Activated T-cell treated with anti-CD3 and anti-CD28 coated beads for 24 hours (primary cell): ENCODE data around the gene LAMC1.

Experiments used
- DNase-seq: peaks from one replicate; pipeline ENCODE4 v3.0.0-alpha.2; 2020; ENCODE audit warnings: low read depth

LAMC1 gene

DNA sequence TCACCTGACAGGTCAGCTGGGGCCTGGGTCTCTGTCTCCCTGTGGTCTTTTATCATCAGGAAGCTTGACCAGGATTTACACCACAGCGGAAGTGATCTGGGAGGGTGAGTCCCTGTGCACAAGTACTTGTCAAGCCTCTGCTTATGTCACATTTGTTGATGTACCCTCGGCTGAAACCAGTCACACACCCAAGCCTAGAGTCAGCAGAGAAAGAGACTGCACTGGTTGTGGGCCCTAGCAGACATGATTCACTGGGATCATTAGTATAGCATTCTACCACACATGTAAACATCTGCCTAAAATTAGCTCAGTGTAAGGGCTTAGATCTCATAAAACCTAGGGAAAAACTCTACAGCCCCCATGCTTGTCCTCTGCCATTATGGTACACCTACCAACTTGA is 83.5 kb downstream of the LAMC1 start:
- DNase-seq: no peak

DNA sequence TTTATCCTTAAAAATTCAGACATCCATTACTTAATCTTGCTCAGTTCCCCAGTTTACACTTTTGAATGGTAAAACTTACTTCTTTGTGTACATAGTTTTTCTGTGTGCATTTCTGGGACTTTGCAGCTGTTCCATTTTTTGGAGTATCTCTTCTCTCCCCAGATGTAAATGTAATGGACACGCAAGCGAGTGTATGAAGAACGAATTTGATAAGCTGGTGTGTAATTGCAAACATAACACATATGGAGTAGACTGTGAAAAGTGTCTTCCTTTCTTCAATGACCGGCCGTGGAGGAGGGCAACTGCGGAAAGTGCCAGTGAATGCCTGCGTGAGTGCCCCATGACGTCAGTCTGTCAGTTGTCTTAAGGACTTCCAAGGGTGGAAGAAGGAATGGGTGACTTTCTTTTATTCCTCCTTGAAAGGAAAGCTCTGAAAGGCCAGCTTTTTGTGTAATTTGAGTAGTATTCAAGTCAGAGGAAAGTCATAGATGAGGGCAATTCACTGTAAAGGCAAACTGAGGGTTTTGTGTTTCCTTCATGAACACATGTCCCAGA is 87.2 kb downstream of the LAMC1 start:
- DNase-seq: no peak

- DNase-seq: no peak
Measured at GRCh38 chr1:183114441-183114840, 91.2 kb downstream of the LAMC1 start.

DNA sequence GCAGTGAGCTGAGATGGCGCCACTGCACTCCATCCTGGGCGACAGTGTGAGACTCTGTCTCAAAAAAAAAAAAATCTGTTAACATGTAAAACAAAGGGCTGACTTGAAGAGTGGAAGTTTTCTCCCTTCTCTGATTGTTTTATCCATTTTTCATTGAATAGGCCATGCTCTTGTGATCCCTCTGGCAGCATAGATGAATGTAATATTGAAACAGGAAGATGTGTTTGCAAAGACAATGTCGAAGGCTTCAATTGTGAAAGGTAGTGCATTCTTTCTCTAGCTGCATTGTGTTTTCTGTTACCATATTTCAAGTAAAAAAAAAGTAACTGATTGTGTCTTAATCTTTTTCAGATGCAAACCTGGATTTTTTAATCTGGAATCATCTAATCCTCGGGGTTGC is 93.2 kb downstream of the LAMC1 start:
- DNase-seq: no peak

DNA sequence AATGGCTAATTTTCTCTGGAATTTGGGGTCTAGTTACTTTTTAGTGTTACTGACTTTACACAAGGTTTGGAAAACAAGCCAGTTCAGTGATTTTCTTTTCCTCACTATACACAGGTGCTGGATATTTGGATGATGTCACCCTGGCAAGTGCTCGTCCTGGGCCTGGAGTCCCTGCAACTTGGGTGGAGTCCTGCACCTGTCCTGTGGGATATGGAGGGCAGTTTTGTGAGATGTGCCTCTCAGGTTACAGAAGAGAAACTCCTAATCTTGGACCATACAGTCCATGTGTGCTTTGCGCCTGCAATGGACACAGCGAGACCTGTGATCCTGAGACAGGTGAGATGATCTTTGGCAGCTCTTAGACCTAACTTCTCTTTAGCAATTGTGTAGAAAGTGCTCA is 98.4 kb downstream of the LAMC1 start:
- no peak for DNase-seq

DNA sequence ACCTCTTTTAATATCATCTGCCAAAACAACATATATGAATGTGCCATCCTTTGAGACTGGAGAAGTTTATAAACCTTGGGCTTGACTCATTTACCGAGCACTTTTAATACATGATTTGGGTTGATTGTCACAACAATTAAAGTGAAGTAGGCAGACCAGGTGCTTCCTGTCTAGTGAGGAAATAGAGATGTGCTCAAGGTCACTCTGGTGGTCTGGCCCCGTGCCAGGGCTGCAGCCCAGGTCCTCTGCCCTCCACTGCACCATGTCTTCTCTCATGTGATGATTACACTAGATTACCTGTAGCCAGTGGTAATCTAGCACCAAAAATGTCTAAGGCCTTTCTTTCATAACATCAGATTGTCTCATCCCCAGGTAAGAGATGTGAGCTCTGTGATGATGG is 101.0 kb downstream of the LAMC1 start:
- no peak for DNase-seq

- no peak for DNase-seq
Measured at GRCh38 chr1:183125279-183125999, 102.2 kb downstream of the LAMC1 start.

GRCh38 chr1:183126000-183126366 is 102.8 kb downstream of the LAMC1 start:
- no peak for DNase-seq

- no peak for DNase-seq
Measured at GRCh38 chr1:183126528-183126927, 103.3 kb downstream of the LAMC1 start.

DNA sequence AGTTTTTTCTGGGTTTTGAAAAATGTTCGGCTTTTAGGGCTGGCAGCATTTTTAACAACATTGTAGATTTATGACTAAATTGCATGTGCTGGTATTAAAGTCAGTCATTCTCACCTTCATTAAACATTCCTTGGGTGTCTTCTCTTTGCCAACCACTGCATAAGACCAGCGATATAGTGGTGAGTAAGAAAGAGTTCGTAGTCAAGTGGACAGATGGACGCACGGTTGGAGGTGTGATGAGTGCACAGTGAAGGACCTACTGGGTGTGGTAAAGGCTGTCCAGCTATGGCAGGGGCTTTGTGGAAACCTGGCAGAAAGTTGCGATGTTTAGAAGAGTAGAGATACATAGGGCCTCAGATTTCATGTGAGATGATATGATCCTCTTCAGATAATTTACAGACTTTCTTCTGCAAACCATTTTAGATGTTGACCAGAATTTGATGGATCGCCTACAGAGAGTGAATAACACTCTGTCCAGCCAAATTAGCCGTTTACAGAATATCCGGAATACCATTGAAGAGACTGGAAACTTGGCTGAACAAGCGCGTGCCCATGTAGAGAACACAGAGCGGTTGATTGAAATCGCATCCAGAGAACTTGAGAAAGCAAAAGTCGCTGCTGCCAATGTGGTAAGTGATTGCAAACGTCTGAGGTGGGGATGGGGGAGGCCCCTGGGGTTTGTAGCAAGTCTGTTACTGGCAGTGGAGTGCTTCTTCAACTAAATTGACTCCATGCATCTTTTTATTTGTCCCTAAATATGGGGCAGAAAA is 106.9 kb downstream of the LAMC1 start:
- no peak for DNase-seq

- DNase-seq: no peak
Measured at GRCh38 chr1:183131166-183131565, 107.9 kb downstream of the LAMC1 start.

DNA sequence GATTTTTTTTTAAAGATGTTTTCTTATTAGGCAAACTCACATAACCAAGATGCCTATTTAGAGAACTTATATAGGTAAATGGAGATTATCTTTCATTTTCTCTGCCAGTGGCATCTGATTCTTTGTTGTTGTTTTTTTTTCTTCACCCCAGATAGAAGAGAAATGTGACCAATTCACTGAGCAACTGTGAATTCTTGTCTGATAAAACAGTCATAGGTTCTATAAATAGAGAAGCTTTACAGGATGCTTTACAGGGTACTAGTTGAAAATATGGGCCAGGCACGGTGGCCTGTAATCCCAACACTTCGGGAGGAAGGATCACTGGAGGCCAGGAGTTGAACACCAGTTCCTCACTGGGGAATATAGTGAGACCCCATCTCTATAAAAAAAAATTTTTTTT is 112.1 kb downstream of the LAMC1 start:
- no peak for DNase-seq

DNA sequence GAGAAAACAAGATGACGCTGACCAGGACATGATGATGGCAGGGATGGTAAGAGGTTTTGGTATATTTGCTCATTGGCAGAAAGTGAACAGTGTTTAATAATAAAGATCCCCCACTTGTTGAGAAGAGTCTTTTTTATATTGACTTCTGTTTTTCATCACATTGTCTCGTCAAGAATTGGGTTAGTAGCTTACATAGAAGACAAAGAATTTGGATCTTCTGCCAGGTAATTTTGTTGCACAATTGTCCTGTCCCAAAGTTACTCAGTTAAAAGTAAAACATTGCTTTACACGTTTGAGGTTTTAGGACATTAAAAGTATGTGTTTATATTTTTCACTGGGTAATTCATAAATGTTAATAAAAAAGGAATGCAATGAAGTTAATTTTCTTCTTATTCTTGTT is 114.6 kb downstream of the LAMC1 start:
- no peak for DNase-seq

DNA sequence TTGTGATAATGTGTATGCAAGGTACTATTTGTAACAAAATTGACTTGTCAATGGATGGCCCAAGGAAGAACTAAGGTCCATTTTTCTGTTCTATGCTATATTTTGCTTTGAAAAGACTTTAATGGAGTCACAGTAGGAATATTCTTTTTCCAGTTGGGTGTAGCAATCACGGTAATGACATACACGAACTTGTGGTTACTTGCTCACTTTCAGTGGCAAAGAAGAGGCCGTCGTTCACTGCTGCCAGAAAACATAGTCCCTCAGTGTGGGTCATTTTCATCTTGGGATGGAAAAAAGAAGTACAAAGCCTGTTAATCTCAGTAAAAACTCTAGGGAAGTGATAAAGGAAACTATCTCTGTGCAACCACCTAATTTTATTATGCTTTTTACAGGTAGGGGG is 115.1 kb downstream of the LAMC1 start:
- DNase-seq: no peak

DNA sequence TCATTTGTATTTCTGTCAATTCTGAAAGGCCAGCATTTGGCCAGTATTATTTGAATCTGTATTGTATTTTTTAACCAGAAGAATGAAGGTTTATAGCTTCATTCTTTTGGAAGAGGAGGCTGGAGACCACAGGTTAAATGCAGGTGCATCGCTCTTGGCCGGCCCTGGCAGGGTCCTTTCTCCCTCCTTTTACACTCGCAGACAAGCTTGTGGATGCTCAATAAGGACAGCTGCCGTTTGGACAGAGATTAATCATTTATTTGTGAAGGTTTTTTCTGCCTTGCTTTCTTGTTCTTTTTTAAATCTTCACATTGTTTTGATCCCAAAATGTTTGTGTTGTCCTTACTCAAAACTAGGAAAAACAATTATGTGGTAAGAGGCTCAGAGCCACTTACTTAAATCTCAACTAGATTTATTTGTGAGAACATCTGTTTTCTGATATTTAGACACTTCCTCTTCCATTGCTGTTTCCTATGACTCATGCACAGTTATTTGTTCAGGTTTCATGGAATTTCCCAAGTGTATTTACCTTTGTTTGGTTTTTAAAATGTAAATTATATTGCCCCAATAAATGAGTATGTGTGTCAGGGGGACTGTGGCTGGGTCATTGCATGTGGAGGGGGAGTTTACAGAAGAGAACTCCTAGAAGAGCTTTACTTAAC is 116.2 kb downstream of the LAMC1 start:
- no peak for DNase-seq

DNA sequence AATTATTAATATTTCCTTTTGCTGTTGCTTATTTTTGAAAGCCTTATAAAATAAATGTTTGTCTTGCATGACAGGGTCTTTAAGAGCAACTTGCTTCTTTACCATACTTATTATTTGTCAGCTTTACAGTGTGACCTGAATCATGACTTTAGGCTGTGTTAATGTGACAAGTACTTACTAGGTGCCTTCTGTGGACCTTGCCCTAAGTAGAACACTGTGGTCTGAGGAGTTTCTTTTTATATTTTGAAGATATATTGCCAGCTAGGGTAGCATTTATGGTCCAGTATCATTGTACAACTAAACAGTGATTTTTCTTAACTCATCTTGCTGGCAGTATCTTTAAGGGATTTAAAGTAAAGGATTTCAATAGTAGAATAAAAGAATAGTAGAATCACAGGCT is 117.4 kb downstream of the LAMC1 start:
- no peak for DNase-seq

GRCh38 chr1:183142171-183142570 is 119.0 kb downstream of the LAMC1 start:
- no peak for DNase-seq

- DNase-seq: no peak
Measured at GRCh38 chr1:183143576-183144315, 120.5 kb downstream of the LAMC1 start.

DNA sequence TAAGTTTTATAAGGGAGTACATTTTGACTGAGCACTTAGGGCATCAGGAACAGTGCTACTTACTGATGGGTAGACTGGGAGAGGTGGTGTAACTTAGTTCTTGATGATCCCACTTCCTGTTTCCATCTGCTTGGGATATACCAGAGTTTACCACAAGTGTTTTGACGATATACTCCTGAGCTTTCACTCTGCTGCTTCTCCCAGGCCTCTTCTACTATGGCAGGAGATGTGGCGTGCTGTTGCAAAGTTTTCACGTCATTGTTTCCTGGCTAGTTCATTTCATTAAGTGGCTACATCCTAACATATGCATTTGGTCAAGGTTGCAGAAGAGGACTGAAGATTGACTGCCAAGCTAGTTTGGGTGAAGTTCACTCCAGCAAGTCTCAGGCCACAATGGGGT is 121.5 kb downstream of the LAMC1 start:
- DNase-seq: no peak

GRCh38 chr1:183147735-183148134 is 124.5 kb downstream of the LAMC1 start:
- DNase-seq: no peak

GRCh38 chr1:183148599-183148998 is 125.4 kb downstream of the LAMC1 start:
- no peak for DNase-seq

DNA sequence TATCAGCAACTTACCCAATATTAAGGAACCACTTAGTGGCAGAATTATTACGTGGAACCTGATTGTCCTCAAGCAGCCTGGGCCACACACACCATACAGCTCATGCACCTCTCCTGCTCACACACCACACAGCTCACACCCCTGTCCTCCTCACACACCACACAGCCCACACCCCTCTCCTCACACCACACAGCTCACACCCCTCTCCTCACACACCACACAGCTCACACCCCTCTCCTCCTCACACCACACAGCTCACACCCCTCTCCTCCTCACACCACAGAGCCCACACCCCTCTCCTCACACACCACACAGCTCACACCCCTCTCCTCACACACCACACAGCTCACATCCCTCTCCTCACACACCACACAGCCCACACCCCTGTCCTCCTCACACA is 126.1 kb downstream of the LAMC1 start:
- DNase-seq: no peak
